HG03457 (cell line): Measurements from ENCODE around the gene XYLT1.
"Not testable (repeated sequence)": the region's sequence is repeated elsewhere in the genome, so short reads cannot be mapped to it uniquely, and the experiment has no call there.

Experiments
- ATAC-seq: cut with Tn5 transposase; IDR thresholded peaks from one replicate; pipeline ENCODE4 v1.9.1; 2021; ENCODE audit warnings: moderate number of reproducible peaks; ENCODE audit not compliant: unreplicated experiment

Gene XYLT1

DNA sequence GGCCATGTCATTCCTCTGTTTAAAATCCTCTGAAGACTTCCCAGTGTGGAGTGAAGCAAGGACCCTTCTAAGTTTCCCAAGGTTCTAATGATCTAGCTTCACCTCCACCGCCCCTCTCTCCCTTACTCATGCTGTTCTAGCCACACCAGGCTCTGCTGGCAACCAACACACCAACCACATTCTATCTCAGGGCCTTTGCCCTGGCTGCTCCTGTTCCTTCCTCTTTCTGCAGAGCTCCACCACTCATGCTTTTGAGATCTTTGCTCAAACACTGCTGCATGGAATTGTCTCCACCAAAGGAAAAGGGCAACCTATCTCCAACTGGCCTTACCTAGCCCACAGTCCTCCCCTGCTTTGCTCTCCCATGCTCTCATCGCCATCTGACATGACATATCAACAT, 128.7 kb downstream of the XYLT1 start:
- ATAC-seq: no peak

DNA sequence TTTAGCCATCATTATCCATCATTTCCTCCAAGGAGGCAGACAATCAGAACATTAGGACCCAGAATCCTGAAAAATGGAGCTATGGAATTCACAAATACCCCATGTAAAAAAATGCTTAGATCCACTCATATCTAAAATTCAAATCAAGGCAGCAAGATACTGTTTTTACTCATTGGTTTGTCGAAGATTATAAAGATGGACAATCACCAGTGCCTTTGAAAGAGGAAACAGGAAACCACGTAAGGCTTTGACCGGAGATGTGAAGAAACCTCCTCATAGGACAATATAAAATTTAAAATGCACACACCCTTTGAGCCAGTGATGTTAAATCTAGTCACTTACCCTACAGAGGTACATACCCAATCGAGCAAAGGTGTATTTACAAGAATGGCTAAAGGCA, 130.0 kb downstream of the XYLT1 start:
- no peak for ATAC-seq

DNA sequence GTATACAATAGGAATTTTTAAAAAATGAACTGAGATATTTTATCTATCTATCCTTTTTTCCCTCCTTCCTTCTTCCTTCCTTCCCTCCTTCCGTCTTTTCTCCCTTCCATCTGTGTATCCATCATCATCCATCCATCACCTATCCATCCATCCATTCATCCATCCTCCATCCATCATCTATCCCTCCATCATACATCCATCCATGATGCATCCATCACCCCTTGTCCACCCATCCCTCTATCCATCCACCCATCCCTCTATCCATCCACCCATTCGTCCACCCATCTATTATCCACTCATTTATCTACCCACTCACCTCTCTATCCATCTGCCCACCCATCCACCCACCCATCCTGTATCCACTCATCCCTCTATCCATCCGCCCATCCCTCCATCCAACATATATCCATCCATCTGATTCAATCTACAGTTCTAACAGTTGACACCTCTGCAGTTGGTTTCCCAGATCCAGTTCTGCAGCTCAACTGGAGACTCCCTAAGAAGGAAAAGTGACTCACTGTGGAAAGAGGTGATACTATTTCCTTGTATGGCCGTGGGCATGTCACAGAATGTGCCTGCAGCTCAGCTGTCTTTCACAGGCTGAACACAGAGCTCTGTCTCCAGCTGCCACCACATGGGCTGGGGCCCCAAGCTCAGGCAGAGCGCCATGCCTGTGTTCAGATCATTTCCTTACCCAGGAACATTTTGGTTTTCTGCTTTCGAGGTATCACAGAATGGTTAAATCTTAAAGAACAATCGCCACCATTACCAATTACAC, 130.8 kb downstream of the XYLT1 start:
- ATAC-seq: no peak

DNA sequence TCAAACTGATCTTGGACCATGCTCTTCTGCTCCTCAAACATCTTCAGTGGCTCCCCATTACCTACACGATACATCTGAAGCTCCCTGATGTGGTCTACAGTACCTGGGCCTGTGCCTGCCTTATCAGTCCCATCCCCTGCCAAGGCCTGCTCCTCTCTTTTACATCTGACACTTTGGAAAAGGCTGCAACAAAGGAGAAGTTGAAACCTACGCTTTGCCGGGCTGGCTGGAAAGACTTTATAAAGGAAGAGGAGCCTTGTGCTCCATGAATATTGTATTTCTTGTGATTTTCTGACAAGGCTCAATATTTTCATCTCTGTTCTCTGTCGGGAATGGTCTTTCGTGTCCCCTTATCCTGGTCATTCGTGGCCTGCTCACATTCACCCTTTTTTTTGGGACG, 132.5 kb downstream of the XYLT1 start:
- no peak for ATAC-seq

DNA sequence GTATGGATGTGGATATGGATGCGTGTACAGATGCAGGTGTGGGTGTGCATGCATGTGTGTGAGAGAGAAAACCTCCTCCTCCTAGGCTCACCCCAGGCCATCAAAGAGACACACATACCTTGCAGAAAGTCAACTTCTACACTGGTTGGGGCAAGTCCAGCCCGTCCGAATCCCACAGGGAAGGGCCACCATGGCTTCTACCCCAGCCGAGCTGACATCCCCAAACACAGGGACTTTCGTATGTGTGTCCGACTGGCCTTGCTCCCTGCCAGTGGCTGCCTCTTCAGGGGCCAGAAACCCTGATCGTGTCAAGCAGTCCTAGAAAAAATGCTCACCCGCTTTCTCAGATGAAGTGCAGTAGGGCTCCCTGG, 134.2 kb downstream of the XYLT1 start:
- ATAC-seq: no peak

DNA sequence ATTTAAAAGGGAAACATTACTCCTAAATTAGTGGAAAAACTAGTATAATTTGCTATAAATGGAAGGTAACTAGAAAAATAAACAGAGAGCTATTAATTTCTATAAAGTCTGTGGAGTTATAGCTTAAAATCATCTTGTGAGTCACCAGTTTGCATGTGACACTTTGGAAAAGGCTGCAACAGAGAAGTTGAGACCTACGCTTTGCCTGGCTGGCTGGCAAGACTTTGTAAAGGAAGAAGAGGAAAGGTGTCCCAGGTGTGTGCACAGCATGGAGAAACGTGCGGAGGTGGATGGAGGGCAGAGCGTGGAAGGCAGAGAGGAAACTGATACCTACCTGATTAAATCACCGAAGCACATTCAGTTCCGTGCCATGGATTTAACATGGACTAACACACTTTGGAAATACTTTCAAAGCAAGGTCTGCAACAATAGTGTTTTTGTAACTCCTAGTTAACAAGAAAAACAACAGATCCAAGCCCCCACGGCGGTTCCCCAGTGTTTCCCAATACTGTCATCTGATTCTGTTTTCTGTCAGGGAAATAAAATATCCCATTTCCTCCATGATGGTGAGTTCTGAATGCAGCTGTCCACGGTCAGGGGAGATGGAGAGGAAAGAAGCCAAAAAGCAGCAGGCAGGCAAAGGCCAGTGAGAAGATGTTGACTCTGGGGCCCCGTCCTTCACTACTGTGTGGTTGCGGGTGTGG, 134.8 kb downstream of the XYLT1 start:
- no peak for ATAC-seq

DNA sequence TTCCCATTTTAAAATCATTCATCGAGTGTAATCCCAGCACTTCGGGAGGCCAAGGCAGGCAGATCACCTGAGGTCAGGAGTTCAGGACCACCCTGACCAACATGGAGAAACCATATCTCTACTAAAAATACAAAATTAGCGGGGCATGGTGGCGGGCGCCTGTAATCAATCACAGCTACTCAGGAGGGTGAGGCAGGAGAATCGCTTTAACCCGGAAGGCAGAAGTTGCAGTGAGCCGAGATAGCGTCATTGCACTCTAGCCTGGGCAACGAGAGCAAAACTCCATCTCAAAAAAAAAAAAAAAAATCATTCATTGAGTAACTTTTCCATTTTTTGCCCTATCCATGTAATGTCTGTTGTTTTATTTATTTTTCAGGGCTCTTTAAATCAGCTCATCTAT, 135.4 kb downstream of the XYLT1 start:
- ATAC-seq: not testable (repeated sequence)

DNA sequence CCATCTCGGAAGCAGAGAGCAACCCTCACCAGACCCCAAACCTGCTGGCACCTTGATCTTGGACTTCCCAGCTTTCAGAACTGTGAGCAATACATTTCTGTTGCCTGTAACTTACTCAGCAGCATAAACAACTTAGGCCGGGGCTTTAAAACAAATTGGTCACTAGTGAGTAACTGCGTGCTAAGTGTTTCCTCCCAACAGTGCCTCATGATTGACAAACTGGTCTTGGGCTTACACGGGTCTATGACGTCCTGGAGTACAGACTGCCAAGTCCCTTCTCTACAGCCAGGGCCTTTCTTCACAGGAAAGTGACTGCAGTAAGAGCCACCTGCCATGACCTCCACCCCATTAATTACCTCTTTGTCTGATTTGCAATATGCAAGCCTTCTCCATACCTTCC, 136.7 kb downstream of the XYLT1 start:
- ATAC-seq: no peak

DNA sequence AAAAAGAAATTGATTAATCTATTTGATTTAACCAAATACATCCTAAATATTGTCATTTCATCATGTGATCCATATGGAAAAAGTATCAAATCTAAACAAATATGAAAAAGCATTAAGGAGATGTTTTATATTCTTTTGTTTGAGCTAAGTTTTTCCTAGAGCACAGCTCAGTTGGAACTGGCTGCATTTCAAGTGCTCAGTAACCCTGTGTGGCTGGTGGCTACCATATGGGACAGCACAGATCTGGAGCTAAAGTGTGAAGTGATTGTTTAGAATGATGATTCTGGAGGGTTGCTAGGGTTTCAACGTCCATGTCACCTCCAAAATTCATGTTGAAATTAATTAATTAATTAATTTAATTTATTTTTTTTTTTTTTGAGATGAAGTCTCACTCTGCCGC, 137.5 kb downstream of the XYLT1 start:
- ATAC-seq: no peak

DNA sequence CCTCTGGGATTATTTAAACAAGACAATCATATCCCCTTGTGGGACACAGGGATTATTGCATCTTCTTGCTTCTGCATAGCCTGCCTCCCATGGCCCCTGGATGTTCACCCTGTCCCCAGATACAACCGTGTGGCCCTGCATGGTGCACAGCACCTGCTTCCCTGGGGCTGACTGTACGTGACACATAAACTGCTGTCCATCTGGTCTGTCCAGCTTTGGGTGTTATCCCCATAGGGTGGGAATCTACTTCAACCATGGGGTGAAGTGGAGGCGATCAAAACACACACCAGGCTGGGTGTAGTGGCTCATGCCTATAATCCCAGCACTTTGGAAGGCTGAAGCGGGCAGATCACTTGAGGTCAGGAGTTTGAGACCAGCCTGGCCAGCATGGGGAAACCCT, 138.8 kb downstream of the XYLT1 start:
- no peak for ATAC-seq

DNA sequence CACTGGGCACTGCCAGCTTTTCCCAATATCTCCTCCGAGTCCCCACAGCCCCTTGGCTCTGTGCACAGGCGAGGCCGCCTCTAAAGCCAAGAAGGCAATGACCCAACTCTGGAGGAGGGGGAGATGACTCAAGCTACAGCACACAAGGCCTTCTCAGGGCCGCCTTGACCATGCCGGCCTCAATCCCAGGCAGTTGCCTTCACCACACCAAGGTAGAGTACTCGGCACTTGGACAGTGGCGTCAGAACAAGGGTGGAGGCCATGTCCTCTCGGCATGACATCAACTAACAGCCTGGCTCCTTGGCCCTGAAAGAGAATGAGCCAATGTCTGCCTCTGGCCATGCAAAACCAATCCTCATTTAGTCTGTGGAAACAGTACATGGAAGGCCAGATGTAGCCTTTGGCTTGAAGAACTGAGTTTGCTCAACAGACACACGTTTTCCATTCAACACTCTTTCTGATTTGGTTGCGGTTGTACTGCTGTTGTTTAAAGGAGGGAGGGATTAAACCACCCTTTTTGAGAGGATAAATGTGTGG, 139.6 kb downstream of the XYLT1 start:
- ATAC-seq: no peak

DNA sequence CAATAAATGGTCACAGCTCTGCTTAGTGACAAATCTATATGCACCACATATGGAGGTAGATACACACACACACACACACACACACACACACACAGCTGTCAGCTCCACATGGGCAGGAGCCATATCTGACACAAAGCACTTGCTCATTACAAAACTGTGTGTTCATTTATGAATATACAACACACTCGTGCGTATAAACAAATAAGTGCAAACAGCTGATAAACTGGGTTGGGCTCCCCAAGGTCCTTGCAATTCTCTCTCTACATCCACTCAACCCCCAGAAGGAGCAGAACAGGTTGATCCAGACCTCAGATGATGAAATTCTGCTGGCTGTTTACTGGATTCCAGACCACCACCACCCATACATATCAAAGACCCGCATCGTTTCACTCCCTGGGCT, 140.7 kb downstream of the XYLT1 start:
- no peak for ATAC-seq

DNA sequence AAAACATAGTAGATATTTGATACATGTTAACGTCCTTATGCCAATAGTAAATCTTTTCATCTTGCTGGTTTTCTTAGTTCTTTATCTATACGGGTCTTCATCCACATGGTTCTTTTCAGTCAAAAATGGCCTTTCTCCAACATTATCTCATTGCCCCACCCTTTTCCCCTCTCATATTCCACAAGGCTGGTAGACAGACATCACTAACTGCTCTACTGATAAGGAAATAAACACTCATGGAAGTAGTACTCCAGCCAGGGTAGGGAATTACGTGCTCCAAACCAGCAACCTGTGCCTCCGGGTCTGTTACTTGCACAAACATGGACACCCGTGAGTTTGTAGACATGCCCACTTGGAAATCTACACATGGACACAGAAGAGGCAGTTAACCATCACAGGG, 141.4 kb downstream of the XYLT1 start:
- ATAC-seq: no peak

DNA sequence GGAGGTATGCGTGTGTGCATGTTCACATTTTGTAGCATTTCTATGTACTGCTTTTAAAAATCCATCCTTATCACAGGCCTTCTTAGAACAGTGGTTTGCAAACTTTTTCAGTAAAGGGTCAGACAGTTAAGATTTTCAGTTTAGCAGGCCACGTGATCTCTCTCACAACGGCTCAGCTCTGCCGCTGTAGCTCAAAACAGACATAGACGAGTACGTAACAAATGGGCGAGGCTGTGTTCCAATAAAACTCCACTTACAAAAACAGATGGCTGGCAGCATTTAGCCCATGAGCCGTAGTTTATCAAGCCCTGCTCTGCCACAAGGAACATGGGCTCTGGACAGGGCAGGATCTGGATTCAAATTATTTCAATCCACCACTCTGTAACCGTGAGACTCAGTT, 141.8 kb downstream of the XYLT1 start:
- ATAC-seq: no peak

DNA sequence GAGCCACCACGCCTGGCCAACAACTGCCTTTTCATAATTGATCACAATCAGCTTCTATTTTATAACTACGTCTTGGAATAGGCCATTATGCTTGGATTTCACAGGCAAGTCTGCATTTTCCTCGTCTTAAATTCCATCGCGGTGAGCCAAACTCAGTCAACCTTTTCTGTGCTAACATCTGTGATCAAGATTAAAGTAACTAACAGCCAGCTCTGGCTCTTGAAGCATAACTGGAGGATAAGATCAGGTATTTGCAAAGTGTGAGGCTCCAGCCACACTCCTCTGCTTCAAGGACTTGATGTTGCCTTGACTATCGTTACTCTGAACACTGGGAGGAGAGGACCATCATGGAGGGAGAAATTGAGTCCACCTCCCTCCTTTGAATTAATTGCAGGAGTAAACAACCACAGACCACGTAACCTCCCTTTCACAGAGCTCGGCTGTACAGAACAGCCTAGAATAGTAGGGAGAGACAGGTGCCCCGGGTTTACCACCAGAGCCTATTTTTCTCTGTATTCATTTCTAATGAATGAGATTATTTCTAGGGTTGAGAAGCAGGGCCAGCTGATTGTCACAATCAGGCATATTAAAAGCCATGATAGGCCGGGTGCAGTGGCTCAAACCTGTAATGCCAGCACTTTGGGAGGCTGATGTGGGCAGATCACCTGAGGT, 143.0 kb downstream of the XYLT1 start:
- ATAC-seq: no peak

DNA sequence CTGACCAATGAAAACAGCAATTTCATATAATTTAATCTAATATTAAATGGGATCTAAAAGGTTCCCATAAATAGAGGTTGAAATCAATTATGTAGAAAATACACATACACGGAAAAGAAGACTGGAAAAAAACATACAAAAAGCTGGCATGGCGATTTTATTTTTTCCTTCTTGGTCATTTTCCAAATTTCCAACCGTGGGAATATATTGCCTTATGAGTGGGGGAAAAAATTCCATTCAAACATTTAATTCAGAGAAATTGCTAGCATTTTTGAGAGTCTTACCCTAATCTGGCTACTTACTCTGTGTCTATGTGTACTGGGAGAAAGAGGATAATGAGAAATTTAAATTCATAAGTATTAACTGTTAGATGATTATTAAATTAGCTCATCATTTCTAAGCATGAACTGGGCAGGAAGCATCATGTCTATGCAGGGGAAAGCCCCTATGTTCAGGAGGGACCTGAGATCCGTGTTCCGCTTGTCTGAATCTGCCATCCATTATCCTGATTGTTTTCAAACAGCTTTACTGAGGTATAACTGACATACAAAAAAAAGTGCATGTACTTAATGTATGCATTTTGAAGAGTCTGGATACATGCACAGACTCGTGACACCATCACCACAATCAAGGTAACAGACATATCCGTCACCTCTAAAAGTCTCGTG, 145.2 kb downstream of the XYLT1 start:
- no peak for ATAC-seq

DNA sequence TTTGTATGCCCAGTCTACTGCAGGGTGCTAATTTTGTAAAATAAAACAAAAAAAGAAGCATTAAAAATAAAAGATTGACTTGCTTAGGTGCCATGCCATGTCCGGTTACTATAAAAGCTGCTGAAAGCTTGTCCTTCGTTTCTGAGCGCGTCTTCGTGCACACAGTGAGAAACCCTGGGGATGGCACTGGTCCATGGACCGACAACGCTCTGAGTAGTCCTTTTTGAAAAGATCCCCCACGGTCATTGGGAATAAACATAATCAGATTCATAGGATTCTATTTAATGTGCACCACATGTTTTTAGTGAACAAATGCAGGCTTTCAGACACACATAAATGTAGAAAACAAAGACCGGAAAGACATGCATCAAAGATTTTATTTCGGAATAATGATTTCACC, 146.3 kb downstream of the XYLT1 start:
- ATAC-seq: no peak

DNA sequence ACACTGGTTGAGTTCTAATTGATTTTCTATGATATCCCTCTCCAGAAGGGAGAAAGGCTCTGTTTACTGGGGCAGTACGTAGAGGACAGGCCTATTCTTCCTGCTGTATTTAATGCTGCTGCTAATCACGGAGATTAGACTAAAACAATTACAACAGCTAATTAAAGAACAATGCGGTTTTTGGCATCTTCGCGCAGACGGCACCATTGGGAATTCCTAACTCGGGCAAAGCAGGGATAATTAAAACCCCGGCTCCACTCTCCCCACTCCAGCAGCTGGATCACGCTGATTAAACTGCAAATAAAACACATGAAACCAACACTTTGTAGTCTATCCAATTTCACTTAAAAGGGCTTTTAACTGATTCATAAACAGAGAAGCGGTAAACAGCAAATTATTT, 147.6 kb downstream of the XYLT1 start:
- ATAC-seq: no peak

DNA sequence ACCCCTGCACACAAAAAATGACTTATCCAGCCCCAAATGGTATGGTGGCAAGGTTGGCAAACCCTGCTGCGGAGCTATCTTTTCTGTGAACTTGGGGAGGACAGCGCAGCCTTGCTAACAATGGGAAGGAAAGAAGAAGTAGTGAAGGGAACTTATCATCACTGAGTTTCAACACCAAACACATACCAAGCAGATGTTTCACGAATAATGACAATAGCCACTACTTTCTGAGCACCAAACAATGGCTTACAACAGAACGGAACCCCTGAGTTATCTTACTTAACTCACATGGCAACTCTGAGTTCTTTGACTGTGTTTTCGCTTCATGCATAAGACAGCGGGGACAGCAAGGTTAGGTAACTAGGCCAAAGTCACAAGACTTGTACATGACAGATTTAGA, 148.9 kb downstream of the XYLT1 start:
- ATAC-seq: no peak

DNA sequence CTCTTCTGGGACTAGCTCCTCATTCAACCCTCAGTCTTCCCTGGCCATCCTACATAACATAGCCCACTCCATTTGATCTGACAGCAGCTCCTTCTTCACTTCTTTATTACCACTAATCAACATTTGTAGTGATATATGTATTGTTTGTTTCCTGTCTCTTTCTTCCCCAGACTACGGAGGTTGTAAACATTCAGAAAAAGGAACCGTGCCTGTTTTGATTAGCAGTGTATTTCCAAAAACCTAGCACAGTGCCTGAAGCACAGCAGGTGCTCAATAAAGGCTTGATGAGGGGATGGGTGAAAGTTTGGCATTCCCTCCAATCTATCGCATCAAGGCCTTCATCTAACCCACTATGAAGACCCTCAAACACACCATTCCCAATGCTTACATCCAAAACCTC, 150.8 kb downstream of the XYLT1 start:
- no peak for ATAC-seq

DNA sequence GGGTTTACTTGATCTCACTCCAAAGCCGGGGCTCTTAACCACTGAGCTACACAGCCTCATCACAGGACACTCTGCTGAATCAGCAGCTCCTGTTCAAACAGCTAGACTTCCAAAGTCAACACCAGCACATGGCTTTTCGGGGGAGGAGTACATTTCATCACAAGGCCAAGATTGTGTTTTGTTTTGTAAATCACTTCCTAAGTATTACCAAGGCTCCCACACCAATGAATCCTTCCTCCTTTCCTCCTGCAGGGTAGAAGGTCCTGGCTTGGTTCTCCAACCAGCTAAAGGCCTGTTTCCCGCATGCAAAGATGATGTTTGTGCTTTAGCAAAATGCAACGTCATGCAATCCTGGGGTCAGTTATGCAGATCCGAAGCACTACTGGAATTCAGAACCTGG, 152.5 kb downstream of the XYLT1 start:
- no peak for ATAC-seq
